ENCODE results near the gene CLIC5.

CLIC5 gene

DNA sequence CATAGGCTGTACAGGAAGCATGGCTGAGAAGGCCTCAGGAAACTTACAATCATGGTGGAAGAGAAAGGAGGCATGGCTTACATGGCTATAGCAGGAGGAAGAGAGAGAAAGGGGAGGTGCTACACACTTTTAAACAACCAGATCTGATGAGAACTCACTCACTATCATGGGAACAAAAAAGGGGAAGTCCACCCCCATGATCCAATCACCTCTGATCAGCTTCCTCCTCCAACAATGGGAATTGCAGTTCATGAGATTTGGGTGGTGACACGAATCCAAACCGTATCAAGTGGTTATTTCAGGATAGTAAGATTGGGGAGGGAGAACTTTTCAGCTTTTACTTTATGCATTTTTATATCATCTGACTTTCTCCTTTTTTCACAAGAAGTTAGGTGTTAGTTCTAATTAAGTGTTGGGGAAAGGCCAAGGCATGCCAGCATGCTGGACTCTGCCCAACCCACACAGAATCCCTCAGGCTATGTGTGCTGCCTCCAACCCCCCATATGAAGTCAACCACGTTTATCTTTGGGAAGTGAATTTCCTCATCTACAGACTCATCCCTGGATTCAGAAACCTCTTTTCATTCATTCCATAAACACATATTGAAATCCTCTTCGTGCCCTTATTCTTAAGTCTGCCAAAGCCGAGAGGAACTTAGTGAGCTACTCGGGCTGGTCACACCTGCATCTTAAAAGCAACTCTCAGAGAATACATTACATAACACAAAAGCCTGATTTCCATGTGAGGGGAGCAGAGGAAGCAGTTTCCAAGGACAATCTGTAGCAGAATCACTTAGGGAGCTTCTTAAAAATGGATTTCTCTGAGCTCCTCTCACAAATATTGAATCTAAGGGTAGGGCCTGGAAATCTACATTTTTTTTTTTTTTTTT, 16.7 kb upstream of the CLIC5 start:
- DNase-seq = no peak

DNA sequence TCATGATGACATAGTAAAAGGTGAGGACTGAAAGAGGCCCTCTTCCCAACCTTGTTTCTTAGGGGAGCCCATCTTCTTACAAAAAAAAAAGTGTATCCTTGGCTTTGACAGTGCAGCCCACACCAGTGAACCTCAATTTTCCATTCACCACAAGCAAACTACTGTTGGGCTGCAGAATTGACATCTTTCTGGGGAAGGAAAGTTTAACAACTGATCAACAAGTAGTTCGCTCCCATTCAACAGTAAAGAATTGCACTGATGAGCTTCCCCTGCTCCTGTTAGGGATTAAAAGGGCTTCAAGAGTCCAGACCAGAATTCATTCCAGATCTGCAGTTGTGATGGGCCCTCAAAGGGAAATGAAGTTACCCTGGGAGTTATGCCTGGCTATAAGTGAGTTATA, 13.9 kb upstream of the CLIC5 start:
- DNase-seq = no peak

DNA sequence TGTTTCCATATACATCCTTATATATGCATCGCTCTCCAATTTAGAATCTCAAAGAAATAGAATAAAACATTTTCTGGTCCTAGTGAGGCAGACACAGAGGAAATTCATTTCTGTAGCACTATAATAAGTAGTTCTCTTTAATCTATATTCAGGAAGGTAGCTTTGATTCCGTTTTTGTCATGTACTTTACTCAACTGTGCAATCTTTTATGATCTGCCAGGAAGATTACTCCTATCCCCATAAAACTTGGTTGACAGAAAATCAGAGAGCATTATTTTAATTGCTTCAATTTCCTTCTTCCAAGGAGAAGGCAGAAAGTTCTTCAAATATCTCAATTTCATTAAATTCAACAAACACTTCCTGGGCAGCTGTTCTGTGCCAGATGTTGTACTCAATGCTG, 10.6 kb upstream of the CLIC5 start:
- no peak for DNase-seq

DNA sequence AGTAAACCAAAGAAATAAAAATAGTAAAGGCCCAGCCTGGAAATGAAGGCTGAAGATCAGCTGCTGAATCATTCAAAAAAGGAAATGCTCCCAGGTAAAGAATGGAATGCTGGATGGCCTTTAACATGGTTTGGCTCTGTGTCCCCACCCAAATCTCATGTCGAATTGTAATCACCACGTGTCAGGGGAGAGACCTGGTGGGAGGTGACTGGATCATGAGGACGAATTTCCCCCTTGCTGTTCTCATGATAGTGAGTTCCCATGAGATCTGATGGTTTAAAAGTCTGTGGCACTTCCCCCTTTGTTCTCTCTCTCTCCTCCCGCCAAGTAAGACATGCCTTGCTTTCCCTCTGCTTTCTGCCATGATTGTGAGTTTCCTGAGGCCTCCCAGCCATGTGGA, 9.9 kb upstream of the CLIC5 start:
- DNase-seq = no peak

DNA sequence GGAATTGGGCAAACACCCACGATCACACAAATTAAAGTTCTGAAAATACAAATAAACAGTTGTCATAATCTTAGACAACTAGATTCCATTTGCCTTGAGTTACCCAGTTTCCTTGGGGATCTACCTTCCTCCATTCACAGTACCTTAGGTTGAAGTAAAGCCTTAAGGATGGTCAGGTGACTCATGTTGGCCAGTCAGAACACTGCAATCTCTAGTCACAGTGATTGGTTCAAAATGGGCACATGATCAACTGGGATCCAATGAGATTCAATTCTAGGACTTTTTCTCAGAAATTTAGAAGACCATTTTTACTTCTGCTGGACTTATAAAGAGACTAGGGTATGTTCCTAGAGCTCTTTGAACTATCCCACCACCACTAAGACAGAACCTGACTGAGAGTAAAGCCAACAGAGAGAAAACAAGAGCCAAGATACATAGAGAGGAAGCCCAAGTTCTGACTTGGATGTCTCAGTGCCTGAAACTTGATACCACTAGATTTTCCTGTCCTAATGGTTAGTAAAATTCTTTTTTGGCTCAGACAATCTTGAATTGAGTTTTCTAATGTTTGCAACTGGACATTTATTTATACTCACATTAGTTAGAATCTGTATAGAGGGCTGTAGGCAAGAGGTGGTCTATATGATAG, 8.6 kb upstream of the CLIC5 start:
- DNase-seq = no peak

DNA sequence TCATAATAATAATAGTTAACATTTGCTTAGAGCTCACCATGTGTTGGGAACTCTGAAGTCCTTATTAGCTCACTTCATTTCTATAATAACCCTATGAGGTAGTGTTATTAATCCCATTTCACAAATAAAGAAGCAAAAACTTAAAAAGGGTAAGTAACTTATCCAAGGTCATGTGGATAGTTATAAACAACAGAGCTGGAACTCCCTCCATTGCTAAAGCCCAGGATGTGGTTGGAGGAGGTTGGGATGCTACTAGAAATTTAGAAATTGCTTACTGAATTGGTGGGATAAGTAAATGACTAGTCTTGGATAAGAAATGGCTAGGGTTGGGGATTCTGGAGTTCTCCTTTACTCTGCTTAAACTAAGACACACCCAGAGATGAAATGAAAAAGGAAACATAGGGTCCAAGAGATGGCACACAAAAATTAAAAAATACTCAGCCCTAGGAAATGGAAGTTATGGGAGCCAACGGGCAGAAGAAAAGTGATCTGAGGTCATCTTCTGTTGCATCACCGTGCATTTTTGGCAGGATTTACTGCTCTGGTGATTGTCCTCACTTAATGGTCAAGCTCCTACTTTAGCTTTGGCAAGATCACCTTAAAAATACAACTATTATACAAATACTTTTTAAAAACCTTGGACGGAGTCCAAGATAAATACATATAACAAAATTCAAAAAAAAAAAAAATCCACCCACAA, 7.7 kb upstream of the CLIC5 start:
- no peak for DNase-seq

DNA sequence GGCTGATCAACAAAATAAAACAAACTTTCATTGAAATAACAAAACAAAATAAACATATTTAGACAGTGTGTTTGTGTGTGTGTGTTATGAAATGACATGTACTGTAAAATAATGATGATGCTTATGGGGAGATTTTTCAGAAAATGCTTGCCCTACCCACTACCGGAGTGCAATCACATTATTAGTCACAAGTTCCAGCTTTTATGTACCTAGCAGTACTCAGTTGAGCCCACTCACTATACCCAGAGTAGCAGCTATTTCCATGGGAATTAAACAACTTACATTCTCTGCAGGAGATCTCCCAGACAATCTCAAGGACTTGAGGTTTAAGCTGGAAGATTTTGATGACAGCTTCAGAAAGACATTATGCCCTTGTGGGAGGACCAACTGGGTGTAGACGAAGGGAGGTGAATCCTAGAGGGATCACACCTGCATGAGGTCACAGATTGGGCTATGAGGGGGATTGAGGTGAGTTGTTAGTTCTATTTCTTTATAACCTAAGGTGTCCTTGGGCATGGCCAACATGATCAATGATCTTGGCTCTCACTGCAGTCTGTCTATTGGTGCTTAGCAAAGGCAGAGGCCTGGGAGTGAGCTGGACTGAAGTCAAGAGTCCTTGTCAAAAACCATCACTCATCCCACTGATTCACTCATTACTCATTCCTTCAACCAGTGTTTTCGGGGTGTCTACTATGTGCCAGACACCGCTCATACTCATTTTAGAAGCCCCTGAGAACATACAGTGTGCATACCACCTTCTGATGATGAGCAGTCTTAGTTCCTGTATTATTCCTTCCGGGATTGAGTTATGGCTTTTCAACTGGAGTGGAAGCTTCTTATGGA, 6.7 kb upstream of the CLIC5 start:
- no peak for DNase-seq

DNA sequence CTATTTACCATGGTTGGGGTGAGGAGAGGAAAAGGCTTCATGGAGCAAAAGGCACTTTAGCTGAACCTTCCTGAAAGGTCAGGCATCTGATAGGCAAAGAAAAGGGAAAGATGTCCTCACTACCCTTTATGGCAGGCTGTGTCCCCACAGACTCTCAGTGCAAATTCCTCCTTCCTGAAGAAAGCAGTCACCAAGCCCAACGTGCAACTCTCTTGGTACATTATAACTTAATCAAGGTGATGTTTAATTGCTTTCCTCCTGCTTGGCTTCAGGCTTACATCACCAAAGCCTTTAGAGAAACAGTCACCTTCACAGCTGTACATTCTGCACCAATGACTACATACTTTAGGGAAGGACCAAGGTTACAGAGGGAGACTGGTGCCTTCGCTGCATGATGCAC, 2.1 kb upstream of the CLIC5 start:
- DNase-seq = no peak

DNA sequence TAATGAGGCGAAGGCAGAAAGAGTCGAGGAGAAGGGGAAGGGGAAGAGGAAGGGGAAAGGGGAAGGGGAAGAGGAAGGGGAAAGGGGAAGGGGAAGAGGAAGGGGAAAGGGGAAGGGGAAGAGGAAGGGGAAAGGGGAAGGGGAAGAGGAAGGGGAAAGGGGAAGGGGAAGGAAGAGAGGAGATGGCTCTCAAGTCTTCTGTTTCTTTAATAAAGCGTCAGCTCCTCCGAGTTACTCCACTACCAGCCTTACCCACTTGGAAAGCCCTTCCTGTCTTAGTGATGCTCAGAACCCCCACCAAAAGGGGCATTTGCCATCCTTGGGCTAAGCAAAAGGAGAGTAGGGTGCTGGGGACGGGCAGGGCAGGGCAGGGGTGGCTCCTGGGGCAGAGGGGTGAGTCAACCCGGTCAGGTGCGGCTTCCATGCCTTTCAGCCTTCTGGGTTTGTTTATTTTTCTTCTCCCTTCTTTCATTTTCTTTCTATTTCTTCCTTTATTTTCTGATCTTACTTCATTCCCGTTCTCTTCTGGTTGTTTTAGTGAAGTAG, 476 bp upstream of the CLIC5 start:
- no peak for DNase-seq

DNA sequence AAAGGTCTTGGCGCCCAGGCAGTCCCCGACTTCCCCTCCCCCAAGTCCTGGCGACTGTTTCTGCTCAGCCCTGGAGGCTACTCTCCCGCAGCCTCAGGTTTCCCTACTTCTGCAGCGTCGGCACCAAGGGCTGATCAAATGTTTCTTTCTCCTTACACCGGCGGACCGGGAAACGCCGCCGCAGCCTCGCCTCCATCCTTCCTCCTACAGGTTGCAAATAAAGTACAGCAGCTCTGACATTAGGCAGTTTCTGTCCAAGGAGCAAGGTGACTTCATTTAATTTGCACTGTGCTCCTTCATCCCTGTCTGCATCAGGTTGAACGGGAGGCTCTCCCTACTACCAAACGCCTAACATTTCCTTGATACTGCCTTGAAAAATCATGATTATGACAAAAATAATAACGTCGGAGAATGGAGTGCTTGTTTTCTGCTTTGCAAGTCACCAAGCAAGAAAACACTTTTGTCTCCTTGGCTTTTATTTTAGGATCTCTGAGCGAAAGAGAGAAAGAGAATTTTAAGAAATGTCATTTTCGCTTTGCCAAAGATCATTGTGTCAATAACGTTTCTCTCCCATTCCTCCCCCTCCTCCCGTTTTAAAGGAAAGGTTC, 1.0 kb downstream of the CLIC5 start:
- no peak for DNase-seq

DNA sequence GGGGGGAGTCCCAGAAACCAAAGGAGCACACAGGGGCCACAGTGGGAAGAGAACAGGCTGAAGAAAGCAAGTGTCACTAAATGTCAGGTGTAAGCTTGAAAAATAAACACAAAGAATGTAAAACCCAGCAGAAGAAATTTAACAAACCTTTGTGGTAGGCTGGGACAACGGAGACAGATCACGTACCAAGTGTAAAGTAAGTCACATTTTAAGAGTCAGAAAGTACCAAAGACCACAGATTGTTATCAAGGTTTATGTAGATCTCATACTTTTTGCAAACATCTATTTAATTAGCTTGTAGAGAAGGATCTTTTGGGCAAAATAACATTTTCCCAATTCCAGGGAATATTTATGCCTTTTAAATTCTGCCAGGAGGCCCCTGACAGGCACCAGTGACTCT, 1.6 kb downstream of the CLIC5 start:
- no peak for DNase-seq

DNA sequence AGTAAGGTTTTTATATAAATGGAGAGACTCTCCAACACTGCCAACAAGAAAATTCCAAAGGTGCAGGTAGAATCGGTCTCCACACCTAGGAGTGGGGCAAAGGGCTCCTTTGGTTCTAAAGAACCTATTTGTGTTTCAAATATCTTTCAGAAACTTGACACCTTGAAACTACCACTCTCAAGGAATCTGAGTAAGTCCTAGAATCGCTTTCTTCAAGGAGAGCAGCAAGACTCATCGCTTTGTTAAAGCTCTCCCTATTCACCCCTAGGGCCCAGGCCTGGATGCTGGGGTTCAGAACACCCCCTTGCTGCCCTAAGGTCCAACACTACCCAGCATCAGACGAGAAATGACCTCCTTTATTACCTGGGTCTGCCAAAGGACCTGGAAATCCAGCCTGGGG, 2.0 kb downstream of the CLIC5 start:
- no peak for DNase-seq

DNA sequence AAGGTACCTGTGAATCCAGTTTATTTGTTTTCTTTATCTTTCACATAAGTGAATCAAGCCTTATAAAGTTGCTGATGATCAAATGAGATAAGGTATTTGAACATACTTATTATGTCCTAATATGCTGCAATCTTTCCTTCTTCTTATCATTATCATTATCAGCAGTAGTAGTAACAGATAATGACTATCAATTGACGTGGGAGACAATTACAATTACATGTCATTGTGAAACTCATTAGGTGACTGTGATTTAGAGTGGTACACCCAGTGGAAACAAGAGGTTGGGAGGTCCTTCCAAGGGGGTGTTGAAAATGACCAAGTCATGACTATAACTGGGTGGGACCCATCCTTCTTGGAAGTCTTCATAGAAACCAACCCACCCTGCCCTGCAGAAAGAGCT, 2.8 kb downstream of the CLIC5 start:
- DNase-seq = no peak

DNA sequence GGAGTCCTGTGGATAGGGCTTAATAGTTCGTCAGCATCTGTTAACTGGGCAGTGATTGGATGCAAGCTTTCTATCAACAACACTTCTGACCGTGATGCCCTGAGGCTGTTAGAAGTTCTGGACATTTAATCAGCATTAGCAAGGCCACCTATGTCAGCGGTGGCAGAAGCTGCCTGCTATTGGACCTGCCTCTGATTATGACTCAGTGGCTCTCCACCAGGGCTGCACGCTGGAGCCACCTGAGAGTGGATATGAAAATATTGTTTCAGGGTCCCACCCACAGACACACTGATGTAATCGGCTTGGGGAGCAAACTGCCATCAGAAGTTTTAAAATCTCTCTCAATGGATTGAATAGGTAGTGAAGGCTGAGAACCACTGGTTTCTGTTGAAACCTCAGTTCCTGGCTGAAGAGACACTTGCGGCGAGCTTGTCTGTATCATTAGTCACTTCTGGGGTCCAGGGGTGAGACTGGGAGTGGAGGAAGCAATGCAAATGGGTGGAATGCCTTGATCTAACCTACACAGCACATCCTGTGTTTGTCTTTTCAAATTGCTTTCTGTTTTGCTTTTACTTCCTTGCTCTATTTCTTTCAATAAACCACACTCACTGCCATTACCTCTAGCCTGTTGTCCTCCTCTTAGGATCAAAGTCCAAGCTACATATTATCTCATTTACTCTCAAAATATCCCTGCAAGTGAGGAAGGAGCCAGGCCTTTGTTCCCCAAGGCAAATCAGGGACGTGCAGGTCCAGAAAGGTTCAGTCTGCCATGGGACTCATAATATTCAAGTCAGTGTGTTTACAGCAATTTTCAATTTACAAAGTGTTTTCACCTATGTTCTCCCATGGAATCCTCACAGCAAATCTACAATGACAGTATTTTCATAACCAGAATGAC, 4.2 kb downstream of the CLIC5 start:
- no peak for DNase-seq

DNA sequence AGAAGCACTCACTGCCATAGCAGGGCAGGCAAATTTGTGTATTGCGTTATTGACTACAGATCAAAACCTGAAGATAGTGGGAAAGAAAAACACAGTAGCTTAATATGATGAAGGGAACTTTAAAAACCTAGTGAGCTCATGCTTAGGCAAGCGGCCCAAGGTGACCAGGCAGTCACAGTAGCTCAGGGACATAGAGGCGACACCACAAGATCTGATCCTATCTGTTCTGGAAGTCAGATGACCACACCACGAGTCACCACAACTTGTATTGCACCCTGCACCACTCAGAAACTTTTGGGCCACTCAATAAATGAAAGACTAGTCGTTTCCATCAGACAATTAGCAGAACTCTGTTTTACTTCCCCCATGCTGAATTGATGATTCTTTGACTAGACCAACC, 4.9 kb downstream of the CLIC5 start:
- DNase-seq = no peak

DNA sequence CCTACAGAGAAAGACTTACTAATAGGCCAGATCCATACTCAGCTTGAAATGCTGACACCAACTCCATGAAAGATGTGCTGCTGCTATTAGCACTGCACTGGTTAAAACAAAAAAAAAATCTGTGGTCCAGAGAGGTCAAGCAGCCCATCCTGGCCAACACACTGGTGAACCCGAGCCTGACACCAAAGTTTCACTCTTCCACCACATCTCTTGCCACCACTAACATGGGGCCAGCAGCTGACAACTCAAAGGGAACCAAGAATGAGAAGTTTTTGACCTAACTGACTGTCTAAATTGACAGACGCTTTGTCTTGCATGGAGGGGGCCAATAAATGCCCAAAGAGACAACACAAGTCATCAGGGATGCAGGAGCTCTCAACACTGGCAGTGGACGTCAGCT, 5.4 kb downstream of the CLIC5 start:
- no peak for DNase-seq

DNA sequence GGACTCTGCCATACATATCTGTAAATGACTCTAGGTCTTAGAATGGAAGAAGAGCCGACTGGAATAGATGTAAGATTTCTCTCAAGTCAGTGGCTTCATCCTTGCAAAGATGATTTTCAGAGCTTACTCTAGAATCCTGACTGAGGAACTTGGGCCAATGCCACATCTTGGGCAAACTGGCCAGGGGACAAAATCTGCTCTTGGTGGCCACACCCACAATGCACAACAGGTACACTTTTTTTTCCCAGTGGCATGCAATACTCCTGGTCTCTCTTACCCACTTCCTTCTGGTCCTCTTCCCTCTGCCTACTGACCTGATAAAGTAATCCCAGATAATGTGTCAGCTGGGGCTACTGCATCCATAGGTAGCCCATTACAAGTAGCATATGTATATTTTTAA, 13.4 kb downstream of the CLIC5 start:
- DNase-seq = no peak

DNA sequence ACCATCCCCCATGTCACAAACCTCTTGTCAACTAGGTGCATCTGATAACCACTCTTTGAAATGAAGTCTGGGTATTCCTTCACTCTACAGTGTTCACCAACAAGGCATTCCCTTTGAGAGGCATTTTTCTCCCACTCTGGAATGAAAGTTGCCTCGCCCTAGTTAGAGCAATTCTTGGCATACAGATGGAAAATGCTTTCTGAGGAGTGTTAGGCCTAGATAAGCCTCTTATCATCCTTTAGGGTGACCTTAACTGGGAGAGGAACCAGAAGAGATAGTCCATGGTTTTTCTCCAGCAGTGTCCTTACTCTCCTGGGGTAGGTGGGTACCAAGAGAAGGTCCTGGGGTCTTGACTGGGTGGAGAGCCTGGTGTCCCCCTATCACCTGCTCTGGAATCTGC, 14.8 kb downstream of the CLIC5 start:
- no peak for DNase-seq

DNA sequence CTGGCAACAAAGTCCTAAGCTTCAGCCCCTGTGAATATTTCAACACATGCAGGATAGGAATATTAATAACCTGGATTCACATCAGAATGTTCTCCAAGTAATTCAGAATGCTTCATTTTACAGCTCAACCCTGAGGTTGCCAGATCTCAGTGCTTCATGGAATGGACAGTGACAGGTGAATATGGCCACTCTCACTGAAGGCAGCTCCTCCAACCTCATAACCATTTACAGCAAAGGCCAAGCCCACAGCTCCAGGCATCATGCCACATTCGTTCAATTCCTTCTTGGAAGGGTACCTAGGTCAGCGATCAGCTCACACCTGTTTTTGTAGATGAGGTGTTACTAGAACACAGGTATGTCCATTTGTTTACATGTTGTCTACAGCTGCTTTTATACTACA, 17.1 kb downstream of the CLIC5 start:
- DNase-seq = no peak

DNA sequence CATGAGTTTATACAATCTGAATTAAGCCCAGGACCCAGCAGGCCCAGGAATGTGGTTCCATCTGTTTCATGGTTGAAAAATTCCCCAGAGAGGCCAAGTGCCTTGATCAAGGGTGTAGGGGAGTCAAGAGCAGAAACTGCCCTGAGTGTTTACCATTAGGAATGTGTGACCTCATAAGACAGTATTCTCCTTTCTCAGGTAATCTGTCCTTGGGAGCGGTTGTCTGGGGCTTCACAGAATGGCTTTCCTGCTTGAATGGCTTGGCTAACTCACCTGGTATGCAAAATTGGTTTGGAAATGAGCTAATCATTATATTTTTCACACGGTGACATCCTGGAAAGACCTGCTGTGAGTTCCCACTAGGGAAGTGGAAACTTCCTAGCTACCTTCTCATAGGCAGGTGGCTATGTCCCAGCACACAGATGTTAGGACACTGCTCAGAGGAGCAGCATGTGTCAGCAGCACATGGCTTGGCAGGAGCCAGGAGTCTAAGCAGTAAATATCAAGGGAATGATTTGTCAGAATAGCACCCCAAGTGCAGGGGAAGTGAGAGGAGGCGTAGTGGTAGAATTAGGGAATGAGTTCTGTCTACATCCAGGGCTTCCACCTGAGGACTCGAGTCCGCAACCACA, 17.7 kb downstream of the CLIC5 start:
- no peak for DNase-seq

DNA sequence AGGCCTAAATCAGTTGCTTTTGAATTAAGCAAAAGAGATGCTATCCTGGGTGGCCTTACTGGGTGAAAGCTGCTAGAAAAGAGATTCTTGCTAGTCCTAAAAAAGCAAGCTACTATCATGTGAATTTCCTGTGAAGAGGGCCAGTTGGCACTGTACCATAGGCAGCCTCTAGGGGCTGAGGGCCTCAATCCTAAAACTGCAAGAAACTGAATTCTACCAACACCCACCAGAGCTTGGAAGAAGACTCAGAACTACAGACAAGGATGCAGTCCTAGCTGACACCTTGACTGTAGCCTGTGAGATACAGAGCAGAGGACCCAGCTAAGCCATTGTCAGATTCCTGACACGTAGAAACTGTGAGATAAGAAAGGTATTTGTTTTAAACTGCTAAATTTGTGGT, 24.5 kb downstream of the CLIC5 start:
- DNase-seq = no peak
